HepG2 (cell line): ENCODE measurements around the gene TMEM253. TPM values are rescaled to one million over a fixed set of nuclear protein-coding genes. Genes with fewer than 3 reads are reported as not detected.

Source experiments
- ARNTL ChIP-seq: sonication (generic); formaldehyde crosslinking; IDR thresholded peaks from 2 replicates; pipeline ENCODE4 v1.4.0; 2020; ENCODE audit warnings: mild to moderate bottlenecking, missing genetic modification reagents
- ASH2L ChIP-seq: fragments of 300-600, 200-600 bp; sonication (generic); IDR thresholded peaks from 2 replicates; pipeline ENCODE4 v1.7.0; 2017; ENCODE audit warnings: low read depth, mild to moderate bottlenecking, moderate library complexity, mixed read lengths, low read length; ENCODE audit not compliant: insufficient read length
- CBX2 ChIP-seq, 2 experiments: fragments of 200-600 bp in 1 of 2; sonication (generic); formaldehyde crosslinking in 1 of 2; IDR thresholded peaks; 2 replicates each; pipeline versions ENCODE4 v1.7.0 to v1.8.1; 2018 to 2022; ENCODE audit warnings: low read depth in 2 of 2, low read length in 1 of 2, mild to moderate bottlenecking in 1 of 2, missing genetic modification reagents in 1 of 2
- CHD4 ChIP-seq: fragments of 200-600 bp; sonication (generic); IDR thresholded peaks from 2 replicates; pipeline ENCODE4 v1.7.0; 2017; ENCODE audit warnings: mild to moderate bottlenecking, low read length, borderline replicate concordance
- EEA1 ChIP-seq: sonication (generic); formaldehyde crosslinking; IDR thresholded peaks from 2 replicates; pipeline ENCODE4 v1.5.1; 2020; ENCODE audit warnings: mild to moderate bottlenecking, missing genetic modification reagents, borderline replicate concordance
- ELF4 ChIP-seq: sonication (generic); formaldehyde crosslinking; IDR thresholded peaks from 2 replicates; pipeline ENCODE4 v1.5.0; 2020; ENCODE audit warnings: missing genetic modification reagents, mild to moderate bottlenecking, moderate library complexity, borderline replicate concordance
- KMT2A ChIP-seq: sonication (generic); formaldehyde crosslinking; IDR thresholded peaks from 2 replicates; pipeline ENCODE4 v1.4.0; 2020; ENCODE audit warnings: missing genetic modification reagents
- MIER3 ChIP-seq: IDR thresholded peaks from 2 replicates; pipeline ENCODE4 v1.6.1; 2016; ENCODE audit warnings: missing compliant biosample characterization, borderline replicate concordance
- NONO ChIP-seq, 2 experiments: fragments of 450-650 bp in 1 of 2; sonication (generic) in 1 of 2; formaldehyde crosslinking in 1 of 2; IDR thresholded peaks in 1 of 2; conservative IDR thresholded peaks in 1 of 2; 2 replicates each; pipeline versions ENCODE4 v1.6.1 to v1.8.0; 2017 to 2022; ENCODE audit warnings: mild to moderate bottlenecking in 1 of 2, missing genetic modification reagents in 1 of 2, moderate library complexity in 1 of 2
- PCBP1 ChIP-seq: fragments of 200-400 bp; formaldehyde crosslinking; IDR thresholded peaks from 2 replicates; pipeline ENCODE4 v1.6.1; 2017; ENCODE audit warnings: mild to moderate bottlenecking, low read depth, low read length, borderline replicate concordance
- PRPF4 ChIP-seq: fragments of 200-400 bp; formaldehyde crosslinking; IDR thresholded peaks from 2 replicates; pipeline ENCODE4 v1.6.1; 2016; ENCODE audit warnings: low read length, low read depth; ENCODE audit not compliant: poor library complexity, severe bottlenecking
- SRF ChIP-seq: IDR thresholded peaks from 2 replicates; pipeline ENCODE4 v1.6.1; 2011; ENCODE audit warnings: mild to moderate bottlenecking, low read depth, low read length, moderate library complexity
- TAF15 ChIP-seq: fragments of 200-400 bp; formaldehyde crosslinking; IDR thresholded peaks from one replicate; pipeline ENCODE4 v1.6.1; 2018; ENCODE audit warnings: mild to moderate bottlenecking, low read depth, low read length; ENCODE audit not compliant: poor library complexity, severe bottlenecking
- YEATS2 ChIP-seq: sonication (generic); formaldehyde crosslinking; IDR thresholded peaks from 2 replicates; pipeline ENCODE4 v1.4.0; 2020; ENCODE audit warnings: missing genetic modification reagents, borderline replicate concordance
- ZBTB1 ChIP-seq: sonication (generic); formaldehyde crosslinking; IDR thresholded peaks from 2 replicates; pipeline ENCODE4 v1.4.0; 2020; ENCODE audit warnings: missing genetic modification reagents, borderline replicate concordance
- ZBTB21 ChIP-seq: sonication (generic); formaldehyde crosslinking; IDR thresholded peaks from 2 replicates; pipeline ENCODE4 v1.4.0; 2020; ENCODE audit warnings: missing genetic modification reagents
- ZFP36L2 ChIP-seq: sonication (generic); formaldehyde crosslinking; IDR thresholded peaks from 2 replicates; pipeline ENCODE4 v1.4.0; 2020; ENCODE audit warnings: missing genetic modification reagents
- ZFX ChIP-seq: sonication (generic); formaldehyde crosslinking; IDR thresholded peaks from 2 replicates; pipeline ENCODE4 v1.4.0; 2020; ENCODE audit warnings: mild to moderate bottlenecking, low read depth, missing genetic modification reagents, moderate library complexity
- ZIK1 ChIP-seq: sonication (generic); formaldehyde crosslinking; IDR thresholded peaks from 2 replicates; pipeline ENCODE4 v1.5.0; 2020; ENCODE audit warnings: mild to moderate bottlenecking, low read depth, missing genetic modification reagents, borderline replicate concordance
- ZNF253 ChIP-seq: sonication (generic); formaldehyde crosslinking; IDR thresholded peaks from 2 replicates; pipeline ENCODE4 v1.8.0; 2022; ENCODE audit warnings: mild to moderate bottlenecking, missing genetic modification reagents, borderline replicate concordance
- ZNF550 ChIP-seq: sonication (generic); formaldehyde crosslinking; IDR thresholded peaks from 2 replicates; pipeline ENCODE4 v1.4.0; 2020; ENCODE audit warnings: mild to moderate bottlenecking, missing genetic modification reagents, borderline replicate concordance
- ZNF781 ChIP-seq: sonication (generic); formaldehyde crosslinking; IDR thresholded peaks from 2 replicates; pipeline ENCODE4 v1.5.1; 2020; ENCODE audit warnings: borderline replicate concordance, mild to moderate bottlenecking, missing genetic modification reagents; ENCODE audit errors: not compliant biosample characterization
- polyA plus RNA-seq, 8 experiments: library from polyadenylated mRNA; depleted of rRNA in 3 of 8; stranded (reverse) in 7 of 8; unstranded in 1 of 8; fragments of >200 nt; fragmentation: Illumina TruSeq in 4 of 8; extraction: Trizol in 4 of 8; gene quantifications; 2 replicates each; pipeline versions ENCODE4 v1.2.1 to v1.2.3, GENCODE V29; 2011 to 2016; ENCODE audit warnings: low read depth in 4 of 8, missing spikeins in 1 of 8, mixed read lengths in 1 of 8; ENCODE audit not compliant: insufficient read depth in 1 of 8
- total RNA-seq, 5 experiments: library from RNA; depleted of rRNA; stranded (reverse); fragments of >200 nt; fragmentation: Illumina TruSeq; extraction: Trizol; gene quantifications; 2 replicates each; pipeline ENCODE4 v1.2.3, GENCODE V29; 2016; ENCODE audit warnings: low read depth in 1 of 5
- TF ChIP-seq, protein P1 (sequence below): IDR thresholded peaks from 2 replicates; pipeline ENCODE4 v1.6.1; 2012; ENCODE audit warnings: low read depth, low read length, improper control_type of control experiment
- TF ChIP-seq, protein P2 (sequence below): sonication (generic); formaldehyde crosslinking; IDR thresholded peaks from 2 replicates; pipeline ENCODE4 v1.8.0; 2022; ENCODE audit warnings: mild to moderate bottlenecking, missing genetic modification reagents; ENCODE audit not compliant: insufficient replicate concordance

Gene TMEM253
- total and polyA plus RNA-seq, 2 of the 13 experiments (the other 11 are each of a cell fraction or from before 2014, with no cell fraction given), result 0.29 to 0.45 TPM

DNA sequence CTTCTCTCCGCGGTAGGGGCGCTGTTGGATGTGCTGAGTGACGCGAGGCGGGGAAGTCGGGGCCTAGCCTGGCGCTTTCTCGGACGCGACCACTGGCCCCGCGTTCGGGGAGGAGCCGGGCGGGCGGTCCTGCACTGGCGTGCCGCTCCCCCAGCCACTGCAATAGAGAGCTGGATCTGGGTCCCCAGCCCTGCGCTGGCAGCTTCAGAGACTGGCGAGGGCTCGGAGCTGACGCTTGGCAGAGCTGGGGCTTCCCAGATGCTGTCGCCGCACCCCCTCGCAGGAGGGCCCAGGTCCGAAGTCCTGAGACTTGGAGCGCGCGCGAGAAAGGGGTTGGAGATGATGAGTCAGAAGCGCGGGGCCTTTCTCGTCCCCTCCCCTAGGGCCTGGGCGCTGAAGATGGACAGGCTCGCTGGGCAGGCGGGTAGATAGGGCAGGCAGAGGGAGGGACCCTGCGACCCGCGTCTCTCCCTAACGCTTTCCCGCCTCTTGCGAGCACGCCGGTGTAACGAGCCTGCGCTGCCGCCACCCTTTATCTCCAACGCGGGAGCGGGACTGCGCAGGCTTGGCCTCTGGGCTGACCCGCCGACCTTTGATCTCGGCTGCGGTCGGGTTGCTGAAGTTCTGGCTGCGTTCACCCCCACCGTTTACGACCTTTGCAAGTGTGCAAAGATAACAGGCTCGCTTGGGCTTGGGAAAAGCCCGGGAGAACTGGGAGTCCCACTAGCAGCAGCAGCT, 3.0 kb downstream of the TMEM253 start (continued):
- no peak; the same call in 1 of the 2 replicates for TF ChIP-seq NONO (IDR thresholded peaks at IDR 0.05)
- TF ChIP-seq NONO (CRISPR knock-in tag; conservative IDR thresholded peaks at IDR 0.05), result peak; percentile 97
- peak; percentile 99 for TF ChIP-seq ZIK1 (CRISPR knock-in tag)
- TF ChIP-seq KMT2A (CRISPR knock-in tag), result peak; percentile 88
- TF ChIP-seq ASH2L, result peak; percentile 99
- peak; percentile 99 for TF ChIP-seq ZNF781 (CRISPR knock-in tag)
- peak; percentile 88; the same call in 1 of the 2 replicates for TF ChIP-seq ARNTL (CRISPR knock-in tag)
- TF ChIP-seq SRF, result peak; percentile 15; the same call in 1 of the 2 replicates
- no peak for TF ChIP-seq PRPF4
- no peak for TF ChIP-seq ZNF550 (CRISPR knock-in tag)
- TF ChIP-seq CHD4, result peak; percentile 10; the same call in 1 of the 2 replicates
- peak; percentile 98 for TF ChIP-seq ELF4
- no peak for TF ChIP-seq CBX2 (IDR thresholded peaks at IDR 0.05; ENCODE audit: low read depth, low read length)
- peak; percentile 94; the same call in 1 of the 2 replicates for TF ChIP-seq CBX2 (CRISPR knock-in tag; IDR thresholded peaks at IDR 0.05; ENCODE audit: low read depth)
- peak; percentile 1; the same call in 1 of the 2 replicates for TF ChIP-seq ZBTB21 (CRISPR knock-in tag)
- peak; percentile 92 for TF ChIP-seq TAF15
- peak; percentile 70; the same call in 1 of the 2 replicates for TF ChIP-seq ZBTB1
- TF ChIP-seq EEA1 (CRISPR knock-in tag), result peak; percentile 99
- peak; percentile 89; the same call in 1 of the 2 replicates for TF ChIP-seq ZNF253
- peak; percentile 97 for TF ChIP-seq YEATS2 (CRISPR knock-in tag)
- TF ChIP-seq ZFX (CRISPR knock-in tag), result peak; percentile 99
- TF ChIP-seq, protein P1, sequence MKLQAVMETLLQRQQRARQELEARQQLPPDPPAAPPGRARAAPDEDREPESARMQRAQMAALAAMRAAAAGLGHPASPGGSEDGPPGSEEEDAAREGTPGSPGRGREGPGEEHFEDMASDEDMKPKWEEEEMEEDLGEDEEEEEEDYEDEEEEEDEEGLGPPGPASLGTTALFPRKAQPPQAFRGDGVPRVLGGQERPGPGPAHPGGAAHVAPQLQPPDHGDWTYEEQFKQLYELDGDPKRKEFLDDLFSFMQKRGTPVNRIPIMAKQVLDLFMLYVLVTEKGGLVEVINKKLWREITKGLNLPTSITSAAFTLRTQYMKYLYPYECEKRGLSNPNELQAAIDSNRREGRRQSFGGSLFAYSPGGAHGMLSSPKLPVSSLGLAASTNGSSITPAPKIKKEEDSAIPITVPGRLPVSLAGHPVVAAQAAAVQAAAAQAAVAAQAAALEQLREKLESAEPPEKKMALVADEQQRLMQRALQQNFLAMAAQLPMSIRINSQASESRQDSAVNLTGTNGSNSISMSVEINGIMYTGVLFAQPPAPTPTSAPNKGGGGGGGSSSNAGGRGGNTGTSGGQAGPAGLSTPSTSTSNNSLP, result peak; percentile 64; the same call in 1 of the 2 replicates
- peak; percentile 100 for TF ChIP-seq PCBP1
- peak; percentile 91 for TF ChIP-seq MIER3 (CRISPR knock-in tag)
- TF ChIP-seq, protein P2, sequence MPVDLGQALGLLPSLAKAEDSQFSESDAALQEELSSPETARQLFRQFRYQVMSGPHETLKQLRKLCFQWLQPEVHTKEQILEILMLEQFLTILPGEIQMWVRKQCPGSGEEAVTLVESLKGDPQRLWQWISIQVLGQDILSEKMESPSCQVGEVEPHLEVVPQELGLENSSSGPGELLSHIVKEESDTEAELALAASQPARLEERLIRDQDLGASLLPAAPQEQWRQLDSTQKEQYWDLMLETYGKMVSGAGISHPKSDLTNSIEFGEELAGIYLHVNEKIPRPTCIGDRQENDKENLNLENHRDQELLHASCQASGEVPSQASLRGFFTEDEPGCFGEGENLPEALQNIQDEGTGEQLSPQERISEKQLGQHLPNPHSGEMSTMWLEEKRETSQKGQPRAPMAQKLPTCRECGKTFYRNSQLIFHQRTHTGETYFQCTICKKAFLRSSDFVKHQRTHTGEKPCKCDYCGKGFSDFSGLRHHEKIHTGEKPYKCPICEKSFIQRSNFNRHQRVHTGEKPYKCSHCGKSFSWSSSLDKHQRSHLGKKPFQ (CRISPR knock-in tag), result peak; percentile 96
- TF ChIP-seq ZFP36L2 (CRISPR knock-in tag), result no peak
